IPS-20b (cell line): Measurements from ENCODE around the gene SMIM21.

Experiments used
- H3K27ac ChIP-seq: one replicate; pipeline ENCODE4 v1.5.1; 2013; ENCODE audit warnings: low read length
- H3K27me3 ChIP-seq: 2 replicates; pipeline ENCODE4 v1.6.1; 2013; ENCODE audit warnings: mild to moderate bottlenecking, low read length, inconsistent platforms; ENCODE audit not compliant: insufficient read depth
- H3K36me3 ChIP-seq: 2 replicates; pipeline ENCODE4 v1.6.1; 2013; ENCODE audit warnings: low read depth, mild to moderate bottlenecking, inconsistent platforms, low read length, moderate library complexity; ENCODE audit not compliant: insufficient read depth
- H3K4me1 ChIP-seq: 2 replicates; pipeline ENCODE4 v1.6.1; 2013; ENCODE audit warnings: mild to moderate bottlenecking, control low read depth, inconsistent platforms, low read length, moderate library complexity; ENCODE audit not compliant: insufficient read depth
- H3K4me3 ChIP-seq: 2 replicates; pipeline ENCODE4 v1.5.1; 2013; ENCODE audit warnings: mild to moderate bottlenecking, low read length, inconsistent platforms
- H3K9ac ChIP-seq: 2 replicates; pipeline ENCODE4 v1.6.1; 2013; ENCODE audit warnings: low read depth, mild to moderate bottlenecking, inconsistent platforms, low read length, moderate library complexity
- H3K9me3 ChIP-seq: 2 replicates; pipeline ENCODE4 v1.6.1; 2013; ENCODE audit warnings: mild to moderate bottlenecking, low read depth, low read length, inconsistent platforms; ENCODE audit not compliant: insufficient read depth

The SMIM21 gene

DNA sequence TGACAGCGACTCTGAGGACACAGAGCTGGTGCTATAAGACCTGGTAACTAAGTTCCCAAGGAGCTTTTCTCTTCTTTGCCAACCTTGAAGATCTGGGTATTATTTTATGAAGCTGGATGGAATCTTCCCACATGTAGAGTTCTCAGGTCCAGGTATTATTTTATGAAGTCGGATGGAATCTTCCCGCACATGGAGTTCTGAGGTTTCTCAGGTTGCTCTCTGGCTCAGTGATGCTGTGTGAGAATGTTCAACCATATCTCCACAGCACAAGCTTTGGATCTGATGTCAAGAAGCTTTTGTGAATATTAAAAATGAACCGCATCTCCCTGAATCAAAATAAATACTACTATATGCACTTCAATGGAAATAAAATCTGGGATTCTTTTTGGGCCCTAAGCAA is at the start of gene SMIM21:
TSS of gene SMIM21 (minus strand) at position 101 of the 400 bp plus-strand sequence. CDS start 140 bp downstream, outside the sequence.
- Histone ChIP-seq H3K9me3 (no peaks in the 10 kb centered on the region), H3K4me3 (no peak within 1 kb of the TSS), H3K4me1 (peaks cover under 1% of the 10 kb centered on the region; the same call in 1 of the 2 replicates), H3K27me3 (no peaks in the 10 kb centered on the region), H3K9ac (no peak within 1 kb of the TSS), H3K36me3 (no peaks in the 10 kb centered on the region), H3K27ac (no peak within 1 kb of the TSS)

GRCh38 chr18:75475228-75475627 is 47.7 kb upstream of the SMIM21 start:
- no peaks in the 10 kb centered on the region for H3K27me3 ChIP-seq
- H3K9me3 ChIP-seq = no peaks in the 10 kb centered on the region
- peaks cover 6% of the 10 kb centered on the region for H3K4me1 ChIP-seq
- no peak overlapping the region for H3K27ac ChIP-seq
- no peaks in the 10 kb centered on the region for H3K36me3 ChIP-seq
- no peak overlapping the region for H3K9ac ChIP-seq
- H3K4me3 ChIP-seq = no peak overlapping the region

DNA sequence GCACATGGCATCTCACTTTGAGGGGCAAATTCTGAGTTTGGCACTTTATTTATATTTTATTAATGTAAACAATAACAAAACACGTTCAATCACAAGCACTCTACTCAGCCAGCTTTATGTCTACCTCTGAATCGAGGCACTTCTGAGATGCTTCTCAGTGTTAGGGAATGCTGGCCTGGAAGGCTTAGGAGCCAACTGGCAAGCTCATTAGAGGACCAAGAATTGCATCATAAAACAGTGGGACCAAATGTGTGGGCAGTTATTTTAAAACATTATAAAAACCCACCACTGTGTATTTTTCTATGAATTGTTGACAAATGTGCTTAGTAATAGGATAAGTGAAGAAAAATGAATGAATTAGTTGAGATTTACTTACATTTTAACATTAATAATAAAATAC is 46.8 kb upstream of the SMIM21 start:
- Histone ChIP-seq H3K9me3 (no peaks in the 10 kb centered on the region), H3K27me3 (no peaks in the 10 kb centered on the region), H3K27ac (no peak overlapping the region), H3K36me3 (no peaks in the 10 kb centered on the region), H3K4me3 (no peak overlapping the region), H3K4me1 (peaks cover 6% of the 10 kb centered on the region), H3K9ac (no peak overlapping the region)

GRCh38 chr18:75473316-75473715 is 45.8 kb upstream of the SMIM21 start:
- no peaks in the 10 kb centered on the region for H3K9me3 ChIP-seq
- no peak overlapping the region for H3K9ac ChIP-seq
- H3K27ac ChIP-seq = no peak overlapping the region
- H3K4me1 ChIP-seq = peaks cover 6% of the 10 kb centered on the region
- no peak overlapping the region for H3K4me3 ChIP-seq
- no peaks in the 10 kb centered on the region for H3K36me3 ChIP-seq
- no peaks in the 10 kb centered on the region for H3K27me3 ChIP-seq

DNA sequence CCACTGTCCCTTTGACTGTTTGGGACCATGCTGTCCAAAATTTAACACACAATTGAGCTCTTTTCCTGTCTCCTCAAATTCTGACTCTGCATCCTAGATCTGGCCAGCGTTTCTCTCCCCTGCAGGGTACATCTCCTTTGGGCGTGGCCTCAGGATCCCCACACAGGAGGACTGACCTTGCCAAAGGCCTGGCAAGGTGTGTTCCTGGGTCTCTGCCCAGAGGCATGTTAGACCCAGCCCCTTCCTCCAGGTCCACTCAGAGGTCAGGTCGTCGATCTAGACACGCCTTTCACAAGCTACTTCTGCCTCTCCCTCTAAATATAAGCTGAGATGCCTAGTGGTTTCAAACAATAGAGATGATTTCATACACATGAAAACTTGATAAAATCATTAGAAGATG is 45.4 kb upstream of the SMIM21 start:
- Histone ChIP-seq H3K9ac (no peak overlapping the region), H3K4me1 (peaks cover 6% of the 10 kb centered on the region), H3K4me3 (no peak overlapping the region), H3K27ac (no peak overlapping the region), H3K27me3 (no peaks in the 10 kb centered on the region), H3K9me3 (no peaks in the 10 kb centered on the region), H3K36me3 (no peaks in the 10 kb centered on the region)

GRCh38 chr18:75472396-75472795 is 44.9 kb upstream of the SMIM21 start:
- no peak overlapping the region for H3K4me3 ChIP-seq
- H3K27me3 ChIP-seq = no peaks in the 10 kb centered on the region
- no peaks in the 10 kb centered on the region for H3K9me3 ChIP-seq
- no peak overlapping the region for H3K9ac ChIP-seq
- H3K36me3 ChIP-seq = no peaks in the 10 kb centered on the region
- no peak overlapping the region for H3K27ac ChIP-seq
- peaks cover 6% of the 10 kb centered on the region for H3K4me1 ChIP-seq

DNA sequence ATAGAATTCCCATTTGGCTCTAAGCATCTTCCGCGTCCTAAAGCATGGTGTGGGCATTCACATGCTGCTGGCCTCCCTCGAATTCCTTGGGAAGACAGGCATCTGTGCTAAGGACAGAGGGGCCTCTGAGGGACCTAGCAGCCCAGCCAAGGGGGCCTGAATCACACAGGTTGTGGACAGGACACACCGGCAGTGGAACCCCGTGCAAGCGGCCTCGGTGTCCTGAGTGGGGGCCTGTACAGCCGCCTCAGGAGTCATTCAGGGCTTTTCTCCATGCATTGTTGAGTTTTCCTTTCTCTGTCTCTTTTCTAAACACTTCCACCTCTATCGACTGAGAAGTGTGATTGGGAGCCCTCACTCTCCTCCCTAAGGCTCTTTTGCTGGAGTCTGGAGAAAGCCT is 44.3 kb upstream of the SMIM21 start:
- no peaks in the 10 kb centered on the region for H3K36me3 ChIP-seq
- no peaks in the 10 kb centered on the region for H3K9me3 ChIP-seq
- H3K27me3 ChIP-seq = no peaks in the 10 kb centered on the region
- H3K9ac ChIP-seq = no peak overlapping the region
- H3K4me1 ChIP-seq = peaks cover 6% of the 10 kb centered on the region
- H3K27ac ChIP-seq = no peak overlapping the region
- H3K4me3 ChIP-seq = no peak overlapping the region

DNA sequence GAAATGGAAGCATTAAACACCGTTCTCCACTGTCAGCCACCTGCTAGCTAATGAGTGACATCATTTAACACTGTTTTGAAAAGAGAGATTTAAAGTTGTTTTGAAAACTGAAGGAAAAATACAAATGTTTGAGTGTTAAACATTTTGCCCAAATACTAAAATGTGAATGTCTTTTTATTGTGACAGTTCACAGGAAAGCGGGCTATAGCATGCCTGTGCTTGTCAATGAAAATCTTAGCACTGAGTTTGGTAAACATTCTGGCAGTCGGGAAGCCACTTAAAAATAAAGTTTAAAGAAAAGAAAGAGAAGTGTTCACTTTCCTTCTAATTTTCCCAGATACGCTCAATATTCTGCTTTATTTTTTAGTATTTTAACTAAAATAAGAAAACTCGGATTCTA is 40.3 kb upstream of the SMIM21 start:
- H3K4me3 ChIP-seq = no peak overlapping the region

DNA sequence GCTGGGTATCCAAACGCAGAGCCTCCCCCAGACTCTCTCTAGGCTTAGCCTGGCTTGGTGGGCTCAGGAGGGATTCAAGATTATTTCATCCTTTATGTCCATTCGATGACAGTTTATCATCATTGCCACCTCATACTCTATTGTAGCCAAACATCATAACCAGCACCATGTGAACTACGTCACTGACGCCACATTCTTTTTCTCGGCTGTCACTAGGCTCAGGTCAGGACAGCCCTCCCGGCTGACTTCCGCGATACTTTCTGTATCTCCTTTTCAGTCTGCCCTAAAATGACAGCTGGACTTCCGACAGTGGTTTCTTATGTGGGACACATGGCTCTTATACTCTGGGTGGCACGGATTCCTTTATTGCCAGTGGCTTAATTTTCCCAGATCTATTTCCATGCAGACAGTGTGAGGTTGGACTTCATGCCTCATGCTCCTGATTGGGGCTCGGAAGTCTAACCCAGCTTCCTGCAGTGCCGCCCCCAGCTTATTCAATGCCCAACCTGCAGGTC is 39.8 kb upstream of the SMIM21 start:
- no peak overlapping the region for H3K9ac ChIP-seq
- H3K4me1 ChIP-seq = no peaks in the 10 kb centered on the region
- H3K27ac ChIP-seq = no peak overlapping the region
- no peaks in the 10 kb centered on the region for H3K27me3 ChIP-seq
- no peaks in the 10 kb centered on the region for H3K9me3 ChIP-seq
- no peaks in the 10 kb centered on the region for H3K36me3 ChIP-seq
- H3K4me3 ChIP-seq = no peak overlapping the region

More for the DNA sequence above, 40.3 kb upstream of the SMIM21 start:
- Histone ChIP-seq H3K27ac (no peak overlapping the region), H3K9ac (no peak overlapping the region), H3K9me3 (no peaks in the 10 kb centered on the region), H3K4me1 (no peaks in the 10 kb centered on the region), H3K27me3 (no peaks in the 10 kb centered on the region), H3K36me3 (no peaks in the 10 kb centered on the region)

- H3K27me3 ChIP-seq = no peaks in the 10 kb centered on the region
- H3K9me3 ChIP-seq = no peaks in the 10 kb centered on the region
- H3K9ac ChIP-seq = no peak overlapping the region
- H3K36me3 ChIP-seq = no peaks in the 10 kb centered on the region
- no peak overlapping the region for H3K4me3 ChIP-seq
- H3K4me1 ChIP-seq = no peaks in the 10 kb centered on the region
- no peak overlapping the region for H3K27ac ChIP-seq
Observed at GRCh38 chr18:75464356-75464755, 36.9 kb upstream of the SMIM21 start.

GRCh38 chr18:75462178-75462832 is 34.8 kb upstream of the SMIM21 start:
- Histone ChIP-seq H3K4me3 (no peak overlapping the region), H3K9ac (no peak overlapping the region), H3K4me1 (no peaks in the 10 kb centered on the region), H3K36me3 (no peaks in the 10 kb centered on the region), H3K27me3 (peaks cover 5% of the 10 kb centered on the region; the same call in 1 of the 2 replicates), H3K9me3 (peaks cover 9% of the 10 kb centered on the region), H3K27ac (no peak overlapping the region)

- H3K36me3 ChIP-seq = no peaks in the 10 kb centered on the region
- no peaks in the 10 kb centered on the region; the same call in 1 of the 2 replicates for H3K4me1 ChIP-seq
- H3K27ac ChIP-seq = no peak overlapping the region
- peaks cover 9% of the 10 kb centered on the region for H3K9me3 ChIP-seq
- peak overlapping the region; percentile 60 for H3K4me3 ChIP-seq
- H3K9ac ChIP-seq = no peak overlapping the region
- peaks cover 45% of the 10 kb centered on the region for H3K27me3 ChIP-seq
Observed at GRCh38 chr18:75456199-75456631, 28.7 kb upstream of the SMIM21 start.
